HepG2 (cell line): ENCODE data around the gene JMJD1C. TPM values are rescaled to one million over a fixed set of nuclear protein-coding genes. Genes with fewer than 3 reads are reported as not detected.

ENCODE experiments used
- ATAD3A ChIP-seq: sonication (generic); formaldehyde crosslinking; IDR thresholded peaks from 2 replicates; pipeline ENCODE4 v1.4.0; 2020; ENCODE audit warnings: missing genetic modification reagents
- CAMTA2 ChIP-seq: sonication (generic); formaldehyde crosslinking; IDR thresholded peaks from 2 replicates; pipeline ENCODE4 v1.4.0; 2020; ENCODE audit warnings: mild to moderate bottlenecking, missing genetic modification reagents, borderline replicate concordance
- CEBPG ChIP-seq: IDR thresholded peaks from 2 replicates; pipeline ENCODE4 v1.6.1; 2016
- FOSL1 ChIP-seq: sonication (generic); formaldehyde crosslinking; IDR thresholded peaks from 2 replicates; pipeline ENCODE4 v1.9.0; 2021; ENCODE audit warnings: missing genetic modification reagents, borderline replicate concordance
- FOXC1 ChIP-seq: sonication (generic); formaldehyde crosslinking; IDR thresholded peaks from 2 replicates; pipeline ENCODE4 v1.8.0; 2022; ENCODE audit warnings: mild to moderate bottlenecking, missing genetic modification reagents, borderline replicate concordance
- GATAD1 ChIP-seq: IDR thresholded peaks from 2 replicates; pipeline ENCODE4 v1.6.1; 2016; ENCODE audit warnings: missing genetic modification reagents, missing compliant biosample characterization
- GATAD2A ChIP-seq: IDR thresholded peaks from 2 replicates; pipeline ENCODE4 v1.6.1; 2016
- GZF1 ChIP-seq: sonication (generic); formaldehyde crosslinking; IDR thresholded peaks from 2 replicates; pipeline ENCODE4 v1.5.1; 2020; ENCODE audit warnings: mild to moderate bottlenecking, missing genetic modification reagents
- POLR2G ChIP-seq: fragments of 200-400 bp; formaldehyde crosslinking; IDR thresholded peaks from 2 replicates; pipeline ENCODE4 v1.6.1; 2018; ENCODE audit warnings: mild to moderate bottlenecking, low read depth, low read length, moderate library complexity
- RBFOX2 ChIP-seq: fragments of 200-400 bp; formaldehyde crosslinking; IDR thresholded peaks from 2 replicates; pipeline ENCODE4 v1.6.1; 2017; ENCODE audit warnings: low read depth, mild to moderate bottlenecking, low read length
- RFXAP ChIP-seq: sonication (generic); formaldehyde crosslinking; IDR thresholded peaks from 2 replicates; pipeline ENCODE4 v1.4.0; 2020; ENCODE audit warnings: missing genetic modification reagents, borderline replicate concordance
- RNF2 ChIP-seq: fragments of 450-650 bp; conservative IDR thresholded peaks from 2 replicates; pipeline ENCODE4 v1.6.1; 2016; ENCODE audit warnings: low read depth
- SALL1 ChIP-seq: sonication (generic); formaldehyde crosslinking; IDR thresholded peaks from 2 replicates; pipeline ENCODE4 v1.8.0; 2022; ENCODE audit warnings: mild to moderate bottlenecking, missing genetic modification reagents
- TRIM24 ChIP-seq: sonication (generic); formaldehyde crosslinking; IDR thresholded peaks from 2 replicates; pipeline ENCODE4 v1.8.0; 2022; ENCODE audit warnings: mild to moderate bottlenecking, missing genetic modification reagents
- YEATS2 ChIP-seq: sonication (generic); formaldehyde crosslinking; IDR thresholded peaks from 2 replicates; pipeline ENCODE4 v1.4.0; 2020; ENCODE audit warnings: missing genetic modification reagents, borderline replicate concordance
- YY1 ChIP-seq: IDR thresholded peaks from 2 replicates; pipeline ENCODE4 v1.6.1; 2011; ENCODE audit warnings: low read length, low read depth, moderate library complexity, mild to moderate bottlenecking; ENCODE audit not compliant: insufficient read depth, insufficient replicate concordance
- ZNF747 ChIP-seq: sonication (generic); formaldehyde crosslinking; IDR thresholded peaks from 2 replicates; pipeline ENCODE4 v1.8.1; 2023; ENCODE audit warnings: missing genetic modification reagents, mild to moderate bottlenecking, borderline replicate concordance
- polyA plus RNA-seq, 8 experiments: library from polyadenylated mRNA; depleted of rRNA in 3 of 8; stranded (reverse) in 7 of 8; unstranded in 1 of 8; fragments of >200 nt; fragmentation: Illumina TruSeq in 4 of 8; extraction: Trizol in 4 of 8; gene quantifications; 2 replicates each; pipeline versions ENCODE4 v1.2.1 to v1.2.3, GENCODE V29; 2011 to 2016; ENCODE audit warnings: low read depth in 4 of 8, missing spikeins in 1 of 8, mixed read lengths in 1 of 8; ENCODE audit not compliant: insufficient read depth in 1 of 8
- total RNA-seq, 5 experiments: library from RNA; depleted of rRNA; stranded (reverse); fragments of >200 nt; fragmentation: Illumina TruSeq; extraction: Trizol; gene quantifications; 2 replicates each; pipeline ENCODE4 v1.2.3, GENCODE V29; 2016; ENCODE audit warnings: low read depth in 1 of 5
- TF ChIP-seq, protein P1 (sequence below): sonication (generic); formaldehyde crosslinking; IDR thresholded peaks from 2 replicates; pipeline ENCODE4 v1.4.0; 2020; ENCODE audit warnings: missing genetic modification reagents
- TF ChIP-seq, protein P2 (sequence below): sonication (generic); formaldehyde crosslinking; conservative IDR thresholded peaks from 2 replicates; pipeline ENCODE4 v1.4.0; 2020; ENCODE audit warnings: missing genetic modification reagents
- TF ChIP-seq, protein P3 (sequence below): sonication (generic); formaldehyde crosslinking; IDR thresholded peaks from 2 replicates; pipeline ENCODE4 v1.4.0; 2020; ENCODE audit warnings: mild to moderate bottlenecking, missing genetic modification reagents
- TF ChIP-seq, protein P4 (sequence below): sonication (generic); formaldehyde crosslinking; IDR thresholded peaks from 2 replicates; pipeline ENCODE4 v1.4.0; 2020; ENCODE audit warnings: low read depth, missing genetic modification reagents

Gene JMJD1C
- total and polyA plus RNA-seq, 2 of the 13 experiments (the other 11 are each of a cell fraction or from before 2014, with no cell fraction given): 42.3 to 42.7 TPM

DNA sequence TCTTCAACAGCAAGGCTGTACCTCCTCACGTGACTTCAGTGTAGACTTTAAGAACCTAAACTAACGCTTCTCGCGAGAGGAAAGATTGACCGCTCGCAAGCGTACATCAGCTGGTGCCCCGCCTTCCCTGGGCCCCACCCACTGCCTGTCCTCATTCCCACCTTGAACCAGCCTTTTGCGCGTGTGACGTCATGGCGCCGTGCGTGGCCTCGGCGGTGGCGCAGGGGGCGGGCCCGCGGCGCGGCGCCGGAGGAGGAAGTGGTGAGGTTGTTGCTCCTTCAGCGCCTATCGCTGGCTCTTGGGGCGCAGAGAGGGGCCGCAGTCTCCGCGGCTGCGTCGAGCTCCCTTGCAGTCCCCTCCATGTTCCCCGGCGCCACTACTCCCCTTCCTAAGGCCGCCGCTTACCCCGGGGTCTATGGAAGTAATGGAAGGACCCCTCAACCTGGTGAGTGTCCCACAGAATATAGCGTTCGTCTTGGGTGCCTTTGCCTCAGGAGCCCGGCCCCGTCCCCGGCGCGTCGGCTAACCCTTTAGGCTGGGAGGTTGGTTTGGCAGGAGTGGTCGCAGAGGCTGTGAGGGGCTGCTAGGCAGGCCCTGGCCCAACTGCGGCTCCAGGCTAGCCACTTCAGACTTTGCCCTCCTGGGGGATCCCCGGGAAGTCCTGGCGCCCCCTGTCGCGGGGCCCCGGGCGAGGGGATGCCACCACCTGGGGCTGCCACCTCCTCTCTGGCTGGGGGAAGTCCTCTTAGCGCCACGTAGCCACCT lies 332.5 kb downstream of the JMJD1C start, which contains the start of gene NRBF2 (continued):
- TF ChIP-seq TRIM24 (CRISPR knock-in tag) (no peak), SALL1 (CRISPR knock-in tag) (peak; percentile 78), FOSL1 (peak; percentile 39; the same call in 1 of the 2 replicates), POLR2G (peak; percentile 95), GZF1 (no peak), RFXAP (CRISPR knock-in tag) (peak; percentile 18; the same call in 1 of the 2 replicates), FOXC1 (CRISPR knock-in tag) (peak; percentile 69; the same call in 1 of the 2 replicates), ZNF747 (peak; percentile 40; the same call in 1 of the 2 replicates), YEATS2 (CRISPR knock-in tag) (no peak; the same call in 1 of the 2 replicates), CAMTA2 (peak; percentile 78; the same call in 1 of the 2 replicates), YY1 (peak; percentile 34), GATAD2A (CRISPR knock-in tag) (peak; percentile 48; the same call in 1 of the 2 replicates), GATAD1 (CRISPR knock-in tag) (peak; percentile 83), RNF2 (0 out of 2 replicates have a peak, but pooled peaks have one; percentile 27), ATAD3A (CRISPR knock-in tag) (no peak), CEBPG (CRISPR knock-in tag) (peak; percentile 39), RBFOX2 (peak; percentile 98)
- TF ChIP-seq, protein P1, sequence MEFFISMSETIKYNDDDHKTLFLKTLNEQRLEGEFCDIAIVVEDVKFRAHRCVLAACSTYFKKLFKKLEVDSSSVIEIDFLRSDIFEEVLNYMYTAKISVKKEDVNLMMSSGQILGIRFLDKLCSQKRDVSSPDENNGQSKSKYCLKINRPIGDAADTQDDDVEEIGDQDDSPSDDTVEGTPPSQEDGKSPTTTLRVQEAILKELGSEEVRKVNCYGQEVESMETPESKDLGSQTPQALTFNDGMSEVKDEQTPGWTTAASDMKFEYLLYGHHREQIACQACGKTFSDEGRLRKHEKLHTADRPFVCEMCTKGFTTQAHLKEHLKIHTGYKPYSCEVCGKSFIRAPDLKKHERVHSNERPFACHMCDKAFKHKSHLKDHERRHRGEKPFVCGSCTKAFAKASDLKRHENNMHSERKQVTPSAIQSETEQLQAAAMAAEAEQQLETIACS: no peak
- TF ChIP-seq, protein P2, sequence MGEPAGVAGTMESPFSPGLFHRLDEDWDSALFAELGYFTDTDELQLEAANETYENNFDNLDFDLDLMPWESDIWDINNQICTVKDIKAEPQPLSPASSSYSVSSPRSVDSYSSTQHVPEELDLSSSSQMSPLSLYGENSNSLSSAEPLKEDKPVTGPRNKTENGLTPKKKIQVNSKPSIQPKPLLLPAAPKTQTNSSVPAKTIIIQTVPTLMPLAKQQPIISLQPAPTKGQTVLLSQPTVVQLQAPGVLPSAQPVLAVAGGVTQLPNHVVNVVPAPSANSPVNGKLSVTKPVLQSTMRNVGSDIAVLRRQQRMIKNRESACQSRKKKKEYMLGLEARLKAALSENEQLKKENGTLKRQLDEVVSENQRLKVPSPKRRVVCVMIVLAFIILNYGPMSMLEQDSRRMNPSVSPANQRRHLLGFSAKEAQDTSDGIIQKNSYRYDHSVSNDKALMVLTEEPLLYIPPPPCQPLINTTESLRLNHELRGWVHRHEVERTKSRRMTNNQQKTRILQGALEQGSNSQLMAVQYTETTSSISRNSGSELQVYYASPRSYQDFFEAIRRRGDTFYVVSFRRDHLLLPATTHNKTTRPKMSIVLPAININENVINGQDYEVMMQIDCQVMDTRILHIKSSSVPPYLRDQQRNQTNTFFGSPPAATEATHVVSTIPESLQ (CRISPR knock-in tag): no peak
- TF ChIP-seq, protein P3, sequence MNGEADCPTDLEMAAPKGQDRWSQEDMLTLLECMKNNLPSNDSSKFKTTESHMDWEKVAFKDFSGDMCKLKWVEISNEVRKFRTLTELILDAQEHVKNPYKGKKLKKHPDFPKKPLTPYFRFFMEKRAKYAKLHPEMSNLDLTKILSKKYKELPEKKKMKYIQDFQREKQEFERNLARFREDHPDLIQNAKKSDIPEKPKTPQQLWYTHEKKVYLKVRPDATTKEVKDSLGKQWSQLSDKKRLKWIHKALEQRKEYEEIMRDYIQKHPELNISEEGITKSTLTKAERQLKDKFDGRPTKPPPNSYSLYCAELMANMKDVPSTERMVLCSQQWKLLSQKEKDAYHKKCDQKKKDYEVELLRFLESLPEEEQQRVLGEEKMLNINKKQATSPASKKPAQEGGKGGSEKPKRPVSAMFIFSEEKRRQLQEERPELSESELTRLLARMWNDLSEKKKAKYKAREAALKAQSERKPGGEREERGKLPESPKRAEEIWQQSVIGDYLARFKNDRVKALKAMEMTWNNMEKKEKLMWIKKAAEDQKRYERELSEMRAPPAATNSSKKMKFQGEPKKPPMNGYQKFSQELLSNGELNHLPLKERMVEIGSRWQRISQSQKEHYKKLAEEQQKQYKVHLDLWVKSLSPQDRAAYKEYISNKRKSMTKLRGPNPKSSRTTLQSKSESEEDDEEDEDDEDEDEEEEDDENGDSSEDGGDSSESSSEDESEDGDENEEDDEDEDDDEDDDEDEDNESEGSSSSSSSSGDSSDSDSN (CRISPR knock-in tag): peak; percentile 71
- TF ChIP-seq, protein P4, sequence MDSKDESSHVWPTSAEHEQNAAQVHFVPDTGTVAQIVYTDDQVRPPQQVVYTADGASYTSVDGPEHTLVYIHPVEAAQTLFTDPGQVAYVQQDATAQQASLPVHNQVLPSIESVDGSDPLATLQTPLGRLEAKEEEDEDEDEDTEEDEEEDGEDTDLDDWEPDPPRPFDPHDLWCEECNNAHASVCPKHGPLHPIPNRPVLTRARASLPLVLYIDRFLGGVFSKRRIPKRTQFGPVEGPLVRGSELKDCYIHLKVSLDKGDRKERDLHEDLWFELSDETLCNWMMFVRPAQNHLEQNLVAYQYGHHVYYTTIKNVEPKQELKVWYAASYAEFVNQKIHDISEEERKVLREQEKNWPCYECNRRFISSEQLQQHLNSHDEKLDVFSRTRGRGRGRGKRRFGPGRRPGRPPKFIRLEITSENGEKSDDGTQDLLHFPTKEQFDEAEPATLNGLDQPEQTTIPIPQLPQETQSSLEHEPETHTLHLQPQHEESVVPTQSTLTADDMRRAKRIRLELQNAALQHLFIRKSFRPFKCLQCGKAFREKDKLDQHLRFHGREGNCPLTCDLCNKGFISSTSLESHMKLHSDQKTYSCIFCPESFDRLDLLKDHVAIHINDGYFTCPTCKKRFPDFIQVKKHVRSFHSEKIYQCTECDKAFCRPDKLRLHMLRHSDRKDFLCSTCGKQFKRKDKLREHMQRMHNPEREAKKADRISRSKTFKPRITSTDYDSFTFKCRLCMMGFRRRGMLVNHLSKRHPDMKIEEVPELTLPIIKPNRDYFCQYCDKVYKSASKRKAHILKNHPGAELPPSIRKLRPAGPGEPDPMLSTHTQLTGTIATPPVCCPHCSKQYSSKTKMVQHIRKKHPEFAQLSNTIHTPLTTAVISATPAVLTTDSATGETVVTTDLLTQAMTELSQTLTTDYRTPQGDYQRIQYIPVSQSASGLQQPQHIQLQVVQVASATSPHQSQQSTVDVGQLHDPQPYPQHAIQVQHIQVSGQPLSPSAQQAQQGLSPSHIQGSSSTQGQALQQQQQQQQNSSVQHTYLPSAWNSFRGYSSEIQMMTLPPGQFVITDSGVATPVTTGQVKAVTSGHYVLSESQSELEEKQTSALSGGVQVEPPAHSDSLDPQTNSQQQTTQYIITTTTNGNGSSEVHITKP (CRISPR knock-in tag): no peak
